ENCODE measurements around the gene TP53RK. TPM values are rescaled to one million over a fixed set of nuclear protein-coding genes. Genes with fewer than 3 reads are reported as not detected.

Gene TP53RK
- total and polyA plus RNA-seq, 2 of the 13 experiments (the other 11 are each of a cell fraction or from before 2014, with no cell fraction given) = 12.9 to 25.5 TPM

DNA sequence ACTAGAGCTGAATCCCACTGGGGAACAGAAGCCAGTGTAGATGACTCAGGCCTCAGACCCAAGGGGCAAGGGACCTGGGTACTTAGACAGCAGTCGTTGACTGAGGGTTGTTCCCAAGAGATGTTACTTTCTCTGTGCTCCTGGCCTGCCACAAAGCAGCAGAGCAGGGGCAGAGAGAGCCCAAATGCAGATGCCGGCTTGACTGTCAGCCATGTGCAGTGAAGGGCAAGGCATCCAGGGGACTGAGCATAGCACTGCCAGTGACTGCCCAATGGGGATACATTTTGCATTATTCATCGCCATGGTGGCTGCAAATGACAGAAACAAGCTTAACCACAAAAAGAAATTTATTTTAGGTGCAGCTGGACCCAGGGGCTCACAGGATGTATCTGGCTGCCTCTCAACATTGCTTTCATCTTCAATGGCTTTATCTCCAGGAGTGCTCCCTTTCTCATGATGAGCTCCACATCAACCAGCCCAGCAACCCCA, 7.6 kb upstream of the TP53RK start (continued):
- TF ChIP-seq ZNF609 (CRISPR knock-in tag; IDR thresholded peaks at IDR 0.05; ENCODE audit: borderline replicate concordance) (no peak), NFIB (CRISPR knock-in tag; IDR thresholded peaks at IDR 0.05; ENCODE audit: borderline replicate concordance) (0 out of 2 replicates have a peak, but pooled peaks have one; percentile 32)

- ChIA-PET POLR2A (no interaction called here), CTCF (ENCODE audit: low intra/inter-chr PET ratio, low total read pairs) (no interaction called here)
- Histone ChIP-seq H3K27ac (ENCODE audit: extremely low read length, insufficient read depth, low read length) (no peak overlapping the region), H3K9me3 (ENCODE audit: low read length) (no peaks in the 10 kb centered on the region), H3K9ac (ENCODE audit: insufficient read depth, low read depth, low read length) (0 out of 2 replicates have a peak overlapping the region, but pooled peaks have one; percentile 16), H2AFZ (ENCODE audit: low read length) (peak overlapping the region; percentile 3), H3K79me2 (ENCODE audit: insufficient read depth, low read length) (no peaks in the 10 kb centered on the region), H3K4me1 (ENCODE audit: insufficient read depth, low read length) (peaks cover 53% of the 10 kb centered on the region), H3K27me3 (ENCODE audit: control insufficient read depth in 1 of 2, insufficient read depth in 2 of 2, low read length in 2 of 2) (no peaks in the 10 kb centered on the region), H4K20me1 (ENCODE audit: insufficient read depth, low read length) (no peaks in the 10 kb centered on the region), H3K36me3 (replicated peaks in 1 of 2; ENCODE audit: control insufficient read depth in 1 of 2, insufficient read depth in 2 of 2, low read length in 2 of 2) (no peaks in the 10 kb centered on the region), H3K4me3 (replicated peaks in 1 of 3; ENCODE audit: insufficient read depth in 1 of 3, low read depth in 2 of 3, low read length in 3 of 3) (no peak overlapping the region), H3K4me2 (ENCODE audit: low read depth, low read length) (peak overlapping the region; percentile 17)
- DNase-seq (ENCODE audit: low spot score) (no peak), FAIRE-seq (no peak), ATAC-seq (peak; percentile 23; the same call in 2 of the 3 replicates)
- in situ Hi-C loops (cut with HindIII; ENCODE audit: extremely low pct_ligation_motif_present, low pct_unique_long_range_greater_than_20kb) = no loop called here
- 4% methylated on average over 3 of the region's 3 CpGs for WGBS (ENCODE audit: low lambda C conversion rate)
- TF ChIP-seq RFX1 (IDR thresholded peaks at IDR 0.05) = peak; percentile 67
- TF ChIP-seq RFX3 (CRISPR knock-in tag; IDR thresholded peaks at IDR 0.05) = peak; percentile 67
- TF ChIP-seq POGK (CRISPR knock-in tag; conservative IDR thresholded peaks at IDR 0.05) = 0 out of 2 replicates have a peak, but pooled peaks have one; percentile 2
- TF ChIP-seq ZNF230 (CRISPR knock-in tag; IDR thresholded peaks at IDR 0.05) = no peak
- 0 out of 2 replicates have a peak, but pooled peaks have one; percentile 15 for TF ChIP-seq SAP130 (CRISPR knock-in tag; IDR thresholded peaks at IDR 0.05; ENCODE audit: low read depth)
- TF ChIP-seq, protein P1, sequence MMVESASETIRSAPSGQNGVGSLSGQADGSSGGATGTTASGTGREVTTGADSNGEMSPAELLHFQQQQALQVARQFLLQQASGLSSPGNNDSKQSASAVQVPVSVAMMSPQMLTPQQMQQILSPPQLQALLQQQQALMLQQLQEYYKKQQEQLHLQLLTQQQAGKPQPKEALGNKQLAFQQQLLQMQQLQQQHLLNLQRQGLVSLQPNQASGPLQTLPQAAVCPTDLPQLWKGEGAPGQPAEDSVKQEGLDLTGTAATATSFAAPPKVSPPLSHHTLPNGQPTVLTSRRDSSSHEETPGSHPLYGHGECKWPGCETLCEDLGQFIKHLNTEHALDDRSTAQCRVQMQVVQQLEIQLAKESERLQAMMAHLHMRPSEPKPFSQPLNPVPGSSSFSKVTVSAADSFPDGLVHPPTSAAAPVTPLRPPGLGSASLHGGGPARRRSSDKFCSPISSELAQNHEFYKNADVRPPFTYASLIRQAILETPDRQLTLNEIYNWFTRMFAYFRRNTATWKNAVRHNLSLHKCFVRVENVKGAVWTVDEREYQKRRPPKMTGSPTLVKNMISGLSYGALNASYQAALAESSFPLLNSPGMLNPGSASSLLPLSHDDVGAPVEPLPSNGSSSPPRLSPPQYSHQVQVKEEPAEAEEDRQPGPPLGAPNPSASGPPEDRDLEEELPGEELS (CRISPR knock-in tag; IDR thresholded peaks at IDR 0.05) = no peak
- no peak for TF ChIP-seq RAD21 (CRISPR knock-in tag; IDR thresholded peaks at IDR 0.05)
- intact Hi-C loops (cut with micrococcal nuclease; ENCODE audit: unreplicated experiment) = no loop called here
- BruUV-seq (replicated peaks) = no TSS peak
Measured at GRCh38 chr20:46695892-46696291, 6.6 kb upstream of the TP53RK start.

All from HepG2 (cell line).